NB4 (cell line): ENCODE results near the gene PTGIS.

Experiments used
- DNase-seq: peaks from one replicate; pipeline ENCODE4 v3.0.0; 2010; ENCODE audit warnings: low read depth
- H3K4me3 ChIP-seq: one replicate; pipeline ENCODE4 v1.5.1; 2011; ENCODE audit warnings: mild to moderate bottlenecking, low read depth, low read length, moderate library complexity
- CTCF ChIP-seq: IDR thresholded peaks from one replicate; pipeline ENCODE4 v1.5.1; 2012; ENCODE audit warnings: low read depth, low read length
- MAX ChIP-seq: IDR thresholded peaks from 2 replicates; pipeline ENCODE4 v1.6.1; 2011; ENCODE audit warnings: low read depth, low read length
- MYC ChIP-seq: IDR thresholded peaks from 2 replicates; pipeline ENCODE4 v1.6.1; 2011; ENCODE audit warnings: low read depth, low read length
- POLR2A ChIP-seq: IDR thresholded peaks from 2 replicates; pipeline ENCODE4 v1.6.1; 2011; ENCODE audit warnings: mild to moderate bottlenecking; ENCODE audit not compliant: insufficient read length; ENCODE audit errors: extremely low read depth

Gene PTGIS

GRCh38 chr20:49543071-49543857 lies 24.7 kb downstream of the PTGIS start:
- H3K4me3 ChIP-seq = no peak overlapping the region
- DNase-seq = no peak
- TF ChIP-seq CTCF = no peak

- no peak for DNase-seq
- H3K4me3 ChIP-seq = no peak overlapping the region
- TF ChIP-seq POLR2A (no peak), MYC (no peak), CTCF (no peak), MAX (no peak)
These were observed 25.4 kb downstream of the PTGIS start for GRCh38 chr20:49542514-49542991.

GRCh38 chr20:49541733-49542513 lies 26.0 kb downstream of the PTGIS start:
- no peak overlapping the region for H3K4me3 ChIP-seq
- TF ChIP-seq MYC (no peak), MAX (peak; percentile 63), POLR2A (no peak), CTCF (peak; percentile 93)
- DNase-seq = peak; percentile 85

GRCh38 chr20:49540687-49541435 lies 27.1 kb downstream of the PTGIS start:
- no peak for DNase-seq
- H3K4me3 ChIP-seq = no peak overlapping the region
- no peak for TF ChIP-seq MAX
- no peak for TF ChIP-seq POLR2A
- TF ChIP-seq CTCF = no peak
- TF ChIP-seq MYC = no peak

- TF ChIP-seq MYC (no peak), CTCF (no peak), POLR2A (no peak), MAX (no peak)
- no peak for DNase-seq
- no peak overlapping the region for H3K4me3 ChIP-seq
These were observed 27.7 kb downstream of the PTGIS start for GRCh38 chr20:49540232-49540620.
